GM23338 (cell line): ENCODE data around the gene SH3BP4. TPM values are rescaled to one million over a fixed set of nuclear protein-coding genes. Genes with fewer than 3 reads are reported as not detected.

Experiments
- ATAC-seq: fragments of 200-7000 bp; cut with Tn5 transposase; 3 replicates; pipeline ENCODE4 v1.9.1; 2020
- DNase-seq: peaks from one replicate; pipeline ENCODE4 v3.0.0-alpha.2; 2015; ENCODE audit warnings: low spot score
- H2AFZ ChIP-seq: fragments of 200-600 bp; sonication (generic); 2 replicates; pipeline ENCODE4 v1.8.0; 2016; ENCODE audit warnings: antibody characterized with exemption, mild to moderate bottlenecking, moderate library complexity
- H3F3A ChIP-seq: fragments of 200-600 bp; sonication (generic); replicated peaks from 2 replicates; pipeline ENCODE4 v1.8.0; 2017; ENCODE audit warnings: antibody characterized with exemption, mixed run types, low read depth
- H3K27ac ChIP-seq: fragments of 200-600 bp; sonication (generic); 2 replicates; pipeline ENCODE4 v1.6.1; 2016; ENCODE audit warnings: low read depth
- H3K27me3 ChIP-seq: fragments of 200-600 bp; sonication (generic); 2 replicates; pipeline ENCODE4 v1.8.0; 2016; ENCODE audit warnings: mild to moderate bottlenecking, mixed run types, moderate library complexity; ENCODE audit not compliant: insufficient read depth
- H3K36me3 ChIP-seq: fragments of 200-600 bp; sonication (generic); 2 replicates; pipeline ENCODE4 v1.8.0; 2016; ENCODE audit warnings: mild to moderate bottlenecking; ENCODE audit not compliant: insufficient read depth
- H3K4me1 ChIP-seq: fragments of 200-600 bp; sonication (generic); 2 replicates; pipeline ENCODE4 v1.8.0; 2016; ENCODE audit warnings: mild to moderate bottlenecking, moderate library complexity; ENCODE audit not compliant: insufficient read depth
- H3K4me2 ChIP-seq: fragments of 200-600 bp; sonication (generic); 2 replicates; pipeline ENCODE4 v1.7.1; 2017; ENCODE audit warnings: mixed run types
- H3K4me3 ChIP-seq: fragments of 200-600 bp; sonication (generic); 2 replicates; pipeline ENCODE4 v1.6.1; 2016; ENCODE audit warnings: mixed run types
- H3K79me2 ChIP-seq: fragments of 200-600 bp; sonication (generic); replicated peaks from 2 replicates; pipeline ENCODE4 v1.8.0; 2017; ENCODE audit warnings: mild to moderate bottlenecking; ENCODE audit not compliant: insufficient read depth
- H3K9me2 ChIP-seq: fragments of 200-600 bp; sonication (generic); 2 replicates; pipeline ENCODE4 v1.8.0; 2017; ENCODE audit not compliant: insufficient read depth
- H4K20me1 ChIP-seq: fragments of 200-600 bp; sonication (generic); replicated peaks from 2 replicates; pipeline ENCODE4 v1.8.0; 2017; ENCODE audit warnings: mild to moderate bottlenecking; ENCODE audit not compliant: insufficient read depth
- H3K27ac Mint-ChIP-seq: 2 replicates; pipeline ENCODE4 v1.8.0; 2020; ENCODE audit warnings: inconsistent platforms, mild to moderate bottlenecking, moderate library complexity, mixed read lengths
- H3K27me3 Mint-ChIP-seq: 3 replicates; pipeline ENCODE4 v1.8.0; 2022; ENCODE audit warnings: low read depth, mild to moderate bottlenecking, moderate library complexity, mixed read lengths, inconsistent platforms; ENCODE audit not compliant: insufficient read depth, poor library complexity
- H3K36me3 Mint-ChIP-seq: 3 replicates; pipeline ENCODE4 v1.8.0; 2021; ENCODE audit warnings: low read depth, mild to moderate bottlenecking, inconsistent platforms, moderate library complexity, mixed read lengths
- H3K4me1 Mint-ChIP-seq: 3 replicates; pipeline ENCODE4 v1.8.0; 2020; ENCODE audit warnings: mild to moderate bottlenecking, inconsistent platforms, mixed read lengths
- H3K4me3 Mint-ChIP-seq: 3 replicates; pipeline ENCODE4 v1.8.0; 2021; ENCODE audit warnings: moderate library complexity, mild to moderate bottlenecking, inconsistent platforms, mixed read lengths
- H3K9me3 Mint-ChIP-seq: 3 replicates; pipeline ENCODE4 v1.8.0; 2020; ENCODE audit warnings: moderate library complexity, mild to moderate bottlenecking, inconsistent platforms, mixed read lengths
- CTCF ChIP-seq, 2 experiments: fragments of 200-600 bp in 1 of 2; sonication (generic) in 1 of 2; conservative IDR thresholded peaks; 2 replicates each; pipeline versions ENCODE4 v1.5.1 to v1.6.1; 2016 to 2017; ENCODE audit warnings: antibody characterized with exemption in 2 of 2, low read depth in 2 of 2, mild to moderate bottlenecking in 2 of 2, moderate library complexity in 1 of 2
- ETS1 ChIP-seq: IDR thresholded peaks from 2 replicates; pipeline ENCODE4 v1.6.1; 2016; ENCODE audit warnings: antibody characterized with exemption
- EZH2phosphoT487 ChIP-seq: fragments of 200-600 bp; sonication (generic); IDR thresholded peaks from one replicate; pipeline ENCODE4 v1.8.1; 2018; ENCODE audit warnings: antibody characterized with exemption; ENCODE audit not compliant: unreplicated experiment
- NANOG ChIP-seq: IDR thresholded peaks from 2 replicates; pipeline ENCODE4 v1.6.1; 2016; ENCODE audit warnings: antibody characterized with exemption, borderline replicate concordance
- STAT1 ChIP-seq: IDR thresholded peaks from one replicate; pipeline ENCODE4 v1.6.1; 2016; ENCODE audit warnings: antibody characterized with exemption; ENCODE audit not compliant: unreplicated experiment
- ZNF331 ChIP-seq: fragments of 250-450 bp; sonication (Bioruptor Pico); IDR thresholded peaks from 2 replicates; pipeline ENCODE4 v1.5.0; 2020; ENCODE audit warnings: low read depth, mild to moderate bottlenecking, moderate library complexity
- ZNF462 ChIP-seq: fragments of 250-450 bp; sonication (Bioruptor Pico); IDR thresholded peaks from 2 replicates; pipeline ENCODE4 v1.5.0; 2020; ENCODE audit warnings: mild to moderate bottlenecking, moderate library complexity
- polyA plus RNA-seq: library from polyadenylated mRNA; unstranded; fragments of >200 nt; fragmentation: Nextera tagmentation; extraction: Ambion mirVana; gene quantifications from 2 replicates; pipeline ENCODE4 v1.2.1, GENCODE V29; 2016
- total RNA-seq: library from RNA; depleted of rRNA; stranded (reverse); fragments of >200 nt; shearing (Covaris generic); gene quantifications from 2 replicates; pipeline ENCODE4 v1.2.3, GENCODE V29; 2014
- TF ChIP-seq, protein P1 (sequence below): IDR thresholded peaks from one replicate; pipeline ENCODE4 v1.6.1; 2018; ENCODE audit warnings: antibody characterized with exemption; ENCODE audit not compliant: unreplicated experiment

Gene SH3BP4
- total and polyA plus RNA-seq, 2 experiments from 2014 or later: 15.6 to 50.9 TPM

- Histone ChIP-seq H3K27ac (no peak overlapping the region), H2AFZ (no peak overlapping the region), H4K20me1 (no peaks in the 10 kb centered on the region), H3F3A (no peaks in the 10 kb centered on the region), H3K4me1 (no peaks in the 10 kb centered on the region), H3K4me2 (no peak overlapping the region), H3K36me3 (no peaks in the 10 kb centered on the region), H3K79me2 (no peaks in the 10 kb centered on the region), H3K4me3 (no peak overlapping the region), H3K9me2 (no peaks in the 10 kb centered on the region), H3K27me3 (no peaks in the 10 kb centered on the region)
- DNase-seq (no peak), ATAC-seq (no peak)
- no peak overlapping the region for H3K27ac Mint-ChIP-seq
- no peaks in the 10 kb centered on the region for H3K9me3 Mint-ChIP-seq
- peaks cover 4% of the 10 kb centered on the region for H3K27me3 Mint-ChIP-seq
- TF ChIP-seq, protein P1, sequence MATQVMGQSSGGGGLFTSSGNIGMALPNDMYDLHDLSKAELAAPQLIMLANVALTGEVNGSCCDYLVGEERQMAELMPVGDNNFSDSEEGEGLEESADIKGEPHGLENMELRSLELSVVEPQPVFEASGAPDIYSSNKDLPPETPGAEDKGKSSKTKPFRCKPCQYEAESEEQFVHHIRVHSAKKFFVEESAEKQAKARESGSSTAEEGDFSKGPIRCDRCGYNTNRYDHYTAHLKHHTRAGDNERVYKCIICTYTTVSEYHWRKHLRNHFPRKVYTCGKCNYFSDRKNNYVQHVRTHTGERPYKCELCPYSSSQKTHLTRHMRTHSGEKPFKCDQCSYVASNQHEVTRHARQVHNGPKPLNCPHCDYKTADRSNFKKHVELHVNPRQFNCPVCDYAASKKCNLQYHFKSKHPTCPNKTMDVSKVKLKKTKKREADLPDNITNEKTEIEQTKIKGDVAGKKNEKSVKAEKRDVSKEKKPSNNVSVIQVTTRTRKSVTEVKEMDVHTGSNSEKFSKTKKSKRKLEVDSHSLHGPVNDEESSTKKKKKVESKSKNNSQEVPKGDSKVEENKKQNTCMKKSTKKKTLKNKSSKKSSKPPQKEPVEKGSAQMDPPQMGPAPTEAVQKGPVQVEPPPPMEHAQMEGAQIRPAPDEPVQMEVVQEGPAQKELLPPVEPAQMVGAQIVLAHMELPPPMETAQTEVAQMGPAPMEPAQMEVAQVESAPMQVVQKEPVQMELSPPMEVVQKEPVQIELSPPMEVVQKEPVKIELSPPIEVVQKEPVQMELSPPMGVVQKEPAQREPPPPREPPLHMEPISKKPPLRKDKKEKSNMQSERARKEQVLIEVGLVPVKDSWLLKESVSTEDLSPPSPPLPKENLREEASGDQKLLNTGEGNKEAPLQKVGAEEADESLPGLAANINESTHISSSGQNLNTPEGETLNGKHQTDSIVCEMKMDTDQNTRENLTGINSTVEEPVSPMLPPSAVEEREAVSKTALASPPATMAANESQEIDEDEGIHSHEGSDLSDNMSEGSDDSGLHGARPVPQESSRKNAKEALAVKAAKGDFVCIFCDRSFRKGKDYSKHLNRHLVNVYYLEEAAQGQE: no peak
- no peak for TF ChIP-seq CTCF (conservative IDR thresholded peaks at IDR 0.05; ENCODE audit: low read depth in 2 of 2)
- TF ChIP-seq ETS1: no peak
- TF ChIP-seq NANOG: no peak
- TF ChIP-seq EZH2phosphoT487: no peak
- no peak for TF ChIP-seq STAT1
- TF ChIP-seq ZNF331 (CRISPR knock-in tag): no peak
- no peak for TF ChIP-seq ZNF462
- H3K36me3 Mint-ChIP-seq: no peaks in the 10 kb centered on the region
- no peak overlapping the region for H3K4me3 Mint-ChIP-seq
- H3K4me1 Mint-ChIP-seq: peaks cover 7% of the 10 kb centered on the region; the same call in 2 of the 3 replicates
Observed at GRCh38 chr2:235095569-235095968, 143.8 kb downstream of the SH3BP4 start.
